ENCODE measurements around the gene KLC1.

The KLC1 gene

GRCh38 chr14:103709814-103710213 lies 80.8 kb downstream of the KLC1 start:
- no peak overlapping the region for H3K4me3 ChIP-seq (ENCODE audit: low read depth, low read length)
- TF ChIP-seq, protein P1, sequence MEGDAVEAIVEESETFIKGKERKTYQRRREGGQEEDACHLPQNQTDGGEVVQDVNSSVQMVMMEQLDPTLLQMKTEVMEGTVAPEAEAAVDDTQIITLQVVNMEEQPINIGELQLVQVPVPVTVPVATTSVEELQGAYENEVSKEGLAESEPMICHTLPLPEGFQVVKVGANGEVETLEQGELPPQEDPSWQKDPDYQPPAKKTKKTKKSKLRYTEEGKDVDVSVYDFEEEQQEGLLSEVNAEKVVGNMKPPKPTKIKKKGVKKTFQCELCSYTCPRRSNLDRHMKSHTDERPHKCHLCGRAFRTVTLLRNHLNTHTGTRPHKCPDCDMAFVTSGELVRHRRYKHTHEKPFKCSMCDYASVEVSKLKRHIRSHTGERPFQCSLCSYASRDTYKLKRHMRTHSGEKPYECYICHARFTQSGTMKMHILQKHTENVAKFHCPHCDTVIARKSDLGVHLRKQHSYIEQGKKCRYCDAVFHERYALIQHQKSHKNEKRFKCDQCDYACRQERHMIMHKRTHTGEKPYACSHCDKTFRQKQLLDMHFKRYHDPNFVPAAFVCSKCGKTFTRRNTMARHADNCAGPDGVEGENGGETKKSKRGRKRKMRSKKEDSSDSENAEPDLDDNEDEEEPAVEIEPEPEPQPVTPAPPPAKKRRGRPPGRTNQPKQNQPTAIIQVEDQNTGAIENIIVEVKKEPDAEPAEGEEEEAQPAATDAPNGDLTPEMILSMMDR (IDR thresholded peaks at IDR 0.05; ENCODE audit: borderline replicate concordance, insufficient read depth, low read depth, low read length), result no peak

- TF ChIP-seq, protein P1 (IDR thresholded peaks at IDR 0.05; ENCODE audit: borderline replicate concordance, insufficient read depth, low read depth, low read length), result no peak
- no peak overlapping the region for H3K4me3 ChIP-seq (ENCODE audit: low read depth, low read length)
Measured at GRCh38 chr14:103710771-103711377, 81.9 kb downstream of the KLC1 start.

DNA sequence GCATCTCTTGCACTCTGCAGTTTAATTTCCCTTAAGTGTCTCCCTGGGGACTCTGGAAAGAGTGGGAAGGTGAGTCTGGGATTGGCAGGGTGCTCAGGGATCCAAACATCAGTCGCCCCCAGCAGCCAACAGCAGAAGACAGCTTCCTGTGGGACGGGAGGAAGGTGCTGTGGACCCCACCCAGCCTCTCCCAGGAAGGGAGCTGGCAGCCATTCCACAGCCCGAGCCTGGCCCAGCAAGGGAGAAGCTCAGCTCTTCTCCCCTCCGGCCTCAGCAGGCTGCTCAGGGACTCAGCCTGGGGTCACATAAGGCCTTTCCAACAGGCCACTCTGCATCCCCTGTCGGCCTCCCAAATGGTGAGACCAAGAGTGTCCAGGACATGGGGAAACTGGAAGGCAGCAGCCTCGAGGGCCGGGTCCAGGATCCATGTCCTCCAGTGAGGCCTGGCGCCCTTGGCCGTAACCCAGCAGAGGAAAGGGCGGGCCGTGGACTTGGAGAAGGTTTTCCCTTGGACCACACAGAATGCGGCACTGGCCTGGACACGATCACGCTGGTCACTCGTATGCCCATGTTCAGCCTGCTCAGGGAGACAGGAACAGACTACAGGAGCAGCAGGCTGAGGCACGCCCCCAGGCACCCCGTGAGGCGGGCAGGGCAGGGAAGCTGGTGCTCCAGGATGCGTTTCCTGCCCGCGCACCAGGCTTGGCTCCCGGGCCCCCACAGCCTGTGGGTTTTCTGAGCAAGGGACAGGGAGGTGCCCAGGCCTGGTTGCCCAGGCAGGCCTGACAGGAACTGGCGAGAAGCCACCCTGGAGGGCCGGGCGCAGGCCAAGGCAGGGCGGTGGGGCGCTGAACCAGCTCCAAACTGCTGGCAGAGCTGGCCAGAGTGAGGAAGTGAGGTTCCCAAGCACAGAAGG lies 82.8 kb downstream of the KLC1 start:
- TF ChIP-seq, protein P1 (IDR thresholded peaks at IDR 0.05; ENCODE audit: borderline replicate concordance, insufficient read depth, low read depth, low read length), result no peak
- no peak overlapping the region for H3K4me3 ChIP-seq (ENCODE audit: low read depth, low read length)

GRCh38 chr14:103712633-103713247 lies 83.7 kb downstream of the KLC1 start:
- no peak overlapping the region for H3K4me3 ChIP-seq (ENCODE audit: low read depth, low read length)
- TF ChIP-seq, protein P1 (IDR thresholded peaks at IDR 0.05; ENCODE audit: borderline replicate concordance, insufficient read depth, low read depth, low read length), result no peak

GRCh38 chr14:103713304-103714062 lies 84.5 kb downstream of the KLC1 start:
- TF ChIP-seq, protein P1 (IDR thresholded peaks at IDR 0.05; ENCODE audit: borderline replicate concordance, insufficient read depth, low read depth, low read length), result no peak
- peak overlapping the region; percentile 89 for H3K4me3 ChIP-seq (ENCODE audit: low read depth, low read length)

DNA sequence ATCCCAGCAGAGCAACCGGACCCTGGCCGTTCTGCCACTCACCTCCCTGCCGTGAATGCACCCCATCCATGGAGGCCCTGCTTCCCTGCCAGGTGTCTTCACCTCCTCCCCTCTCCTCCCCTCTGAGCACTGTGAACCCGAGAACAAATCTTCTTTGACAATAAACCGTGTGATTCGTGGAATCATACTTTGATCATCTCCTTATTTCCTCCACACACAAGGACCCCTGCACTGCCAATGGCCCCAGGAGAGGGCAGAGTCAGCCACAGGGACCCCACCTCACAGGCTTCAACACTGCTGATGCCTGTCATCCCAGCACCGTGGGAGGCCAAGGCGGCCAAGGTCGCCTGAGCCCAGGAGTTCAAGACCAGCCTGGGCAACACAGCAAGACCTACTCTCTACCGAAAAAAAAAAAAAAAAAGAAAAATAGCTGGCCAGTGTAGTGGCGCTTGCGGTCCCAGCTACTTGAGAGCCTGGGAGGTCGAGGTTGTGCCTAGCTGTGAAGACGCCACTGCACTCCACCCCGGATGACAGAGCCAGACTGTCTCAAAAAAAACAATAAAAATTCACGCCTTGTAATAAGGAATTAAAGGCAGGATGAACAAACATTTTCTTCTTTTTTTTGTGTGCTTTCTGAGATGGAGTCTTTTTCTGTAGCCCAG lies 85.2 kb downstream of the KLC1 start:
- H3K4me3 ChIP-seq (ENCODE audit: low read depth, low read length), result peak overlapping the region; percentile 89
- TF ChIP-seq, protein P1 (IDR thresholded peaks at IDR 0.05; ENCODE audit: borderline replicate concordance, insufficient read depth, low read depth, low read length), result no peak

Data from GM12875 (cell line).